Smooth muscle cell of bladder (primary cell): ENCODE data around the gene EPHX1. TPM values are rescaled to one million over a fixed set of nuclear protein-coding genes. Genes with fewer than 3 reads are reported as not detected.

ENCODE experiments used
- total RNA-seq: library from RNA; depleted of rRNA; stranded (reverse); fragments of >200 nt; gene quantifications from 2 replicates; pipeline ENCODE4 v1.2.3, GENCODE V29; 2014

The EPHX1 gene
- total RNA-seq: 20.2 and 31.7 TPM in 2 replicates

GRCh38 chr1:225809842-225810578 is at the start of gene EPHX1:
TSS of gene EPHX1 (plus strand) at chr1:225810124. CDS start at chr1:225828730, 18,606 bp downstream.

GRCh38 chr1:225777583-225778336 is 32.2 kb upstream of the EPHX1 start, which contains the start of gene SRP9:
TSS of gene SRP9 (plus strand) at chr1:225777826. CDS start at chr1:225777941, 115 bp downstream.

DNA sequence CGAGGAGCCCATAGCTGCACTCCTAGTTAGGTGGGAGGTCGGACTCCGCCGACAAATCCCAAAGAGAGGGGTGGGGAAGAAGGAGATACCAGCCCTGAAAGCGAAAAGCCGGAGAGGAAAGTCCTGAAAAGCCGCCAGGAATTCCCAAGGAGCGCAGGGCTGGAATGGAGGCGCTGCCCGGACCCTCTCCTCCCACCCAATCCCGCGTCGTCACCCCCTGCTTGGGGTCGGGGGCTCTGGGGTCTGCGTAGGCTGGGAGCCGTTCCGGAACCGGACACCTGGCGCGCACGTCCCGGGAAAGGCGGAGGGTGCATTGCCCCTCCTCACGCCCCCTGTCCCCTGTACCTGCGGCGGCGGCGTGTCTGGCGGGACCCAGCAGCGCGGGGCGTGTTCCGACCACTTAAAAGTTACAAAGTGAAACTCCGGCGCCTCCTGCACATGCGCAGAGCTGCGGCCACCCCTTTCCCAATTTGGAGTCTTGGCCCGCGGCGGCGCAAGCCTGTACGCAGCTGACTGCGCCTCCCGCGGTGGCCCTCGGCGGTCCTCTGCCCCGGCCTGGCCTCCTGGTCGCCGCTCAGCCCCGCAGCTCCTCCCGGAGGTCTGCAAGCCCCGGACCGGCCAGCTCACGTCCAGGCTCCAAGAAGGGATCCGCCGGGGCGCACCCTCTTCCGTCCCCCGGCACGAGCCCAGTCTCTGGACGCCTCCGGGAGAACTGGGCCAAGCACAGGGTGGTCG is 72.2 kb downstream of the EPHX1 start, which contains the start of gene TMEM63A:
TMEM63A (minus strand) TSS at position 422 of the 735 bp plus-strand sequence. CDS start 4,800 bp downstream, outside the sequence.

GRCh38 chr1:225888898-225889601 is 79.1 kb downstream of the EPHX1 start, which contains the start of gene LEFTY1:
TSS of gene LEFTY1 (minus strand) at chr1:225889146. CDS start at chr1:225889066, 80 bp downstream.

Other genes starting within 250 kb of the EPHX1 start
- gene ENAH, start 157.0 kb upstream of the EPHX1 start, total RNA-seq: 109 and 121 TPM in 2 replicates
- 145 and 173 TPM in 2 replicates for gene SRP9, start 32.3 kb upstream of the EPHX1 start, total RNA-seq
- gene TMEM63A, start 72.3 kb downstream of the EPHX1 start, total RNA-seq: 8.4 and 16.2 TPM in 2 replicates
- 0.14 and 0.18 TPM in 2 replicates for gene LEFTY1, start 79.0 kb downstream of the EPHX1 start, total RNA-seq
- 27.4 and 30.4 TPM in 2 replicates for gene PYCR2, start 114.1 kb downstream of the EPHX1 start, total RNA-seq
- not detected in 2 replicates for gene LEFTY2, start 131.1 kb downstream of the EPHX1 start, total RNA-seq
- gene SDE2, start 189.2 kb downstream of the EPHX1 start, total RNA-seq: 23.0 and 24.2 TPM in 2 replicates